Activated T-cell treated with anti-CD3 and anti-CD28 coated beads for 1 hour (primary cell): ENCODE measurements around the gene AFG3L2.

ENCODE experiments used
- DNase-seq: peaks from one replicate; pipeline ENCODE4 v3.0.0-alpha.2; 2020; ENCODE audit warnings: low read depth

AFG3L2 gene

GRCh38 chr18:12361770-12362378, 15.2 kb downstream of the AFG3L2 start:
- no peak for DNase-seq

GRCh38 chr18:12359515-12359927, 17.5 kb downstream of the AFG3L2 start:
- DNase-seq: no peak

GRCh38 chr18:12352188-12352587, 24.8 kb downstream of the AFG3L2 start:
- no peak for DNase-seq

GRCh38 chr18:12347895-12348294, 29.1 kb downstream of the AFG3L2 start:
- no peak for DNase-seq

GRCh38 chr18:12346240-12346565, 30.8 kb downstream of the AFG3L2 start:
- no peak for DNase-seq

GRCh38 chr18:12345491-12346239, 31.4 kb downstream of the AFG3L2 start:
- DNase-seq: no peak

GRCh38 chr18:12342661-12343060, 34.4 kb downstream of the AFG3L2 start:
- no peak for DNase-seq

GRCh38 chr18:12340945-12341660, 35.9 kb downstream of the AFG3L2 start:
- DNase-seq: no peak

GRCh38 chr18:12338382-12338781, 38.6 kb downstream of the AFG3L2 start:
- DNase-seq: no peak

GRCh38 chr18:12336887-12337286, 40.1 kb downstream of the AFG3L2 start:
- DNase-seq: no peak

GRCh38 chr18:12336171-12336613, 40.8 kb downstream of the AFG3L2 start:
- DNase-seq: no peak

- DNase-seq: no peak
These were observed 41.5 kb downstream of the AFG3L2 start for GRCh38 chr18:12335503-12335902.

- DNase-seq: no peak
These were observed 42.2 kb downstream of the AFG3L2 start for GRCh38 chr18:12334863-12335262.

GRCh38 chr18:12334366-12334808, 42.6 kb downstream of the AFG3L2 start:
- DNase-seq: no peak

GRCh38 chr18:12333506-12334290, 43.3 kb downstream of the AFG3L2 start:
- DNase-seq: no peak

- DNase-seq: no peak
These were observed 46.3 kb downstream of the AFG3L2 start for GRCh38 chr18:12330766-12331165.

GRCh38 chr18:12329125-12329698, 47.8 kb downstream of the AFG3L2 start:
- DNase-seq: no peak

- no peak for DNase-seq
These were observed 48.7 kb downstream of the AFG3L2 start for GRCh38 chr18:12328179-12328823.

GRCh38 chr18:12327510-12328178, 49.4 kb downstream of the AFG3L2 start:
- DNase-seq: peak; percentile 68

- DNase-seq: no peak
These were observed 50.1 kb downstream of the AFG3L2 start for GRCh38 chr18:12326711-12327460.
